NCI-H1694 (cell line): Measurements from ENCODE around the gene SMAD2.
A peak's percentile ranks its signal among the peaks of the same experiment; 100 is the strongest.

Source experiments
- DNase-seq: peaks from one replicate; lab custom pipeline; 2025; lab: John Stamatoyannopoulos, UW

The SMAD2 gene

DNA sequence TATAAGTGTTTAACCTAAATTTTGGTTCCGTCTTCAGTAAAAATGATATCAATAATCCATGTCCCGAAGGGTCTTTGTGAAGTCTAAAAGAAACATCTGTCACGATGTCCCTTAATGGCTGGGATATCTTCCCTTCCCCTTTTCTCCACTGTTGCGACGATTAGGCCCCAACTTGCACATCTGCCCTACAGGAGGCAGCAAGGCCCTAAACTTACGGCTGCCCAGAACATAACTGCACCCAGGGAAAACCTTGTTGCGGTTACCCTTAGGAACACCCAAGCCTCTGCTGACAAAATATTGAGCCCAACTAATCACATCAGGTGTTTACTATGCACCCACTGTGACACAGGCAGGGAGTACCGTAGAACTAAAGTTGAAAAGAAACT is 1.3 kb upstream of the SMAD2 start:
- DNase-seq: peak; percentile 55

DNA sequence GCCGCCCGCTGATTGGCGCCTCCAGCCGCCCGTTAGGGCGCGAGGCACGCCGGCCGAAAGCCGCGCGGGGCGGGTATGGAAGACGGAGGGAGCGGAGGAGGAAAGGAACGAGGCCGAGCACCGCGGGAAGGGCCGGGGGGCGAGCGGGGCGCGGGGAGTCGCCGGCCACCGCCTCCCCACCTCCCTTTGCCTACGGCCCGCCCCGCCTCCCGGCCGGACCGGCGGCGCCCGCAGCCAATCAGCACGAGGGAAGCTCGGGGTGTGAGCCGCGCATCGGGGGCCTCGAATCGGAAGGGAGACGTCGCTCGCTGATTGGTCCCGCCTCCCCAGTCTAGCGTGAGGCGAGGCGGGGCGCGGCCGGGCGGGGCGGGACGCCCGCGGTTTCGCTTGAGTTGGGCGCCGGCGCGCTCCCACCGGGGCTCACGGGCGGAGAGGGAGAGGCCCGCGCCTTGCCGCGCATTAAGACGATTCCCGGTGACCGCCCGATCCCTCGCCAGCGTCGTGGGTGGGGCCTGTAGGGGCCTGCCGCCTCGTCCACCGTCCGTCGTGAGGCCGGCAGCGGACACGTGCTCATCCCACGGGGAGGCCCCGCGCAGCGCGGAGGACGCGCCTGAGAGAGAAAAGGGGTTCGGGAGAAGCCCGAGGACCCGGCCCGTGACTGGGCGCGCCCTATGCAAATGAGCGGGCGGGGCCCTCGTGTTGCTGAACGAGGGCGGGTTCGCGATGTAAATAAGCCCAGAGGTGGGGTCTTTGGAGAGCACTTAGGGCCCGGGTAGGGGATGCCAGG is 665 bp upstream of the SMAD2 start:
- DNase-seq: peak; percentile 85

DNA sequence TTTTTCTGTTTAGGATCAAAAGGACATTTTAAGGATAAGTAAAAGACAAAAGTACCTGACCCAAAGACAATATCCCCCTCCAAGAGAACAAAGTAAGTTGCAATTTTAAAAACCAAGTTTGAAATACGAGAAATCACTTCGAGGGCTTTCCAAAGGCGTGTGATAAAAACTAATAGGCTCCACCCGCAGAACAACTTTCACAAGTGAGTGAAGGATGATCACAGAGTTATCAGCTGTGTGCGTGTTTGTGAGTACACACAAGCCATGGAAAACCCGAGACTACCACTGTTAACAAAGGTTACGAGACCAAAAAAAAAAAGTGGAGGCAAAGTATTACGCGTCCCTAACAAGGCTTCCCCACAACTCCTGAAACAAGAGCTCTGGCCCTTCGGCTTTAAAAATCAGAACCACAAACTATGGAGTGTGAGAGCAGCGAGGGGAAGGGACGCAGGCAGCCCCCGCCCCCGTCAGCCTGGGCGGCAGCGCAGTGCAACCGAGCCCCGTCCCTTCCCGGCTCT is 719 bp downstream of the SMAD2 start:
- DNase-seq: no peak

DNA sequence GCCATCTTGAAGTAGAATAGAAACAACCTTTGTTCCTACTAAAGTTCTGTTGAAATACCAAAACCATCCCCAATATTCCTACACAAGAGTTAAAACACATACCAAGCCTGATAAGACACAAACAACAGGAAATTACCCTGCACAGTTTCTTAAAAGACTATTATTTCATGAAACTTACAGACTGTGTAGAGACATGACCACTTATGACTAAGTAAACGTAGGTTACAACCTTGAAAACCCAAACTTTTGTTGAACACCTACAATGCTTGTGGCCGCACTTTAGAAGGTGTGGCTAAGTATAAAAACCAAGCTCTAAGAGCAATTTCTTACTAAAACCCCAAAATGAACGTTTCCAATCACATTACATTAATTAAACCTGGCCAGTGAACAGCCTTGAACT is 2.0 kb downstream of the SMAD2 start:
- no peak for DNase-seq

DNA sequence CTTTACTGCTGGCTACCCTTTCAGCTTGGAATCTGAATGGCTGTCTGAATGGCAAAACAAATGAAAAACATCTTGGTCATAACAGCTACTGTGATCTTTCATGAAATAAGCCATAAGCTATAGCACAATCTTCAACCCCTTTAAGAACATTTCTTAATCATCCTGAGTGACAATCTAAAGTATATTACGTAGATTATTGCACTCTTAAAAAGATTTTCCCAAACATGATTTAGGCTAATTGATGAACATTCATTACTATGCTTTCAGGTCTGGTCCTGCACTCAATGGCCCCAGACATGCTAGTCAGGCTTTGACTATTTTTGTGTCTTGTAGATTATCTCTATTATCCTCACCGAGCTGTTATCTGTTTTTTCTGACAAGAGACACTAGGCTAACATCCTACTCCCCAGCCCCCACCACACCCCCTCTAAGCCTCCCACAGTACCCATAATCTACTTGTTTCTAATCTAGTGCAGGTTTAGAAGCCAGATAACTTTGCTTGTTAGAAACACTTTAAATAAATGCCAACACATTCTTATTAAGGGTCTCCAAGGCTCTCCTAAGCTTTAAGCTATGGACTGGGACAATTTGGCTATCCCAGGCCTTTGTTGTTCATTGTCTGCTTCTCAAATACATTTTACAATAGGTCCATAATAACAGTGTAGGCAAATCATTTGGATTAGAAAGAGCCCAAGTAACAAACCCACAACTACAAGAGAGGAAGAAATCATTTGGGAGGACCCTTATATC is 4.2 kb downstream of the SMAD2 start:
- DNase-seq: no peak

DNA sequence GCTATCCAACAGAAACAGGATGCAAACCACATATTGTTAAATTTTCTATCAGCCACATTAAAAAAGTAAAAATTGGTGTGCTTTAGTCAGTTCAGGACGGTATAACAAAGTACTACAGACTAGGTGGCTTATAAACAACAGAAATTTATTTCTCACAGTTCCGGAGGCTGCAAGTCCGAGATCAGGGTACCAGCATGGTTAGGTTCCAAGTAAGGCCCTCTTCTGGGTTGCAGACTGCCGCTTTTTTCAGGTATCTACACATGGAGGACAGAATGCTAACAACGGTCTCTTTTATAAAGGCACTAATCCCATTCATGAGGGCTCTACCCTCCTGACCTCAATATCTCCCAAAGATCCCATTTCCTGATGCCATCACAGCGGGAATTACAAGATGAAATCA is 10.5 kb downstream of the SMAD2 start:
- DNase-seq: no peak

DNA sequence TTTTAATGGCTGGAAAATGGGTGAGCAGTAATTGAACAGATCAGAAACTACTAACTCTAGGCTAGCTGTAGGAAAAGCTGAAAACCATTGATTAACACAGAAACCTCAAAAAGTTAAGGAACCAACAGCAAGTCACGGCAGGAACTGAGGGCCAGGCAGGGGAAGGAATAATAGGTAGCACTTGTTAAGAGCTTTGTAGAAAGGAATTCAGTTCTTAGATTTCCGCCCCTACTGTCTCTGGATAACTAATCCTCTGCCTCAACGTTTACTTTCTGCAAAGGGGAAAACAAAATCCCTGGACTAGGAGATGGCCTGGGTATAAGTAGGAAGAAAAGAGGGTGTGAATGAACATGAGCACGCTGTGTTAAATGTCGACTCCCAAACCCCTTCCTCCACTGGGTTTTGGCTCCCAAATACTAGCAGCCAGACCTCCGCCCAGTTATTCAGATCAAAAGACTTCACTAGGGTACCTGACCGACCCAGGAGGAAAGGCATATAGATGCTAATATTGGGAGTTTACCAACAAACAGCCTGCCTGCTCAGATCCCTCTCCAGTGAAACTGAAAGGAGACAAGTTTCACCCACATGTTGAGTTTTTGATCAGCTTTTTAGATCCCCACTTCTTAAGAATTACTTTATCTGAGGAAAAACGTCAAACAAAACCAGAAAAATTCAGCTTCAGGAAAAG is 12.4 kb downstream of the SMAD2 start:
- no peak for DNase-seq

DNA sequence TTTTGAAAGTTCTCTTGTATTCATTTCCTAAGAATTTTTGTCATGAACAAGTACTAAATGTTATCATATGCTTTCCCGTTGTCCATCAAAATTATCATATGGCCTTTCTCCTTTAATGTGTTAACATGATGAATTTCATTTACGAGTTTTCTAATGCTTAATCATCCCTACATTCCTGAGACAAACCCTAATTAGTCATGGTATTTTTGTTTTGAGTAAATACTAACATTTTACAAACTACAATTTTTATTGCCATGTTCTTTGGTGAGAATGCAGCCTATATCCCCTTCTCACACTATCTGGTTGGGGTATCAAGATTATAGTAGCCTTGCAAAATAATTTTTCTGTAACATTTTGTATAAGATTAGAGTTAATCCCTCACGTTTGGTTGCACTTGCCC is 14.5 kb downstream of the SMAD2 start:
- no peak for DNase-seq

DNA sequence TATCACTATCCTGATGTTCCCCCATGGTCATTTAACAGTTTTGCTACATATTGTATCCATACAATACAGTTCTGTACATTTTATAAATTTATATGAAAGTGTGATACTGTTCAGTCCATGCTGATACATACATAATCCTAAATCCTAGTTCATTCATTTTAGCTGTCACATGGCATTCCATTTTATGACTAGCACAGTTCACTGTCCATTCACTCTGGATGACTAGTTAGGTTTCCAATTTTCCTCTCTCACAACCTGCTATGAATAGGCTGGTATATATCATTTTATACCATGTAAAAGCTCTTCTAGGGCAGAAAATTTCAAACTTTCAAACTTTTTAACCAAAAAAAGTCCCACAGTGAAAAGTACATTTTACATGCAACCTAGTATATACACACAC is 15.2 kb downstream of the SMAD2 start:
- no peak for DNase-seq

DNA sequence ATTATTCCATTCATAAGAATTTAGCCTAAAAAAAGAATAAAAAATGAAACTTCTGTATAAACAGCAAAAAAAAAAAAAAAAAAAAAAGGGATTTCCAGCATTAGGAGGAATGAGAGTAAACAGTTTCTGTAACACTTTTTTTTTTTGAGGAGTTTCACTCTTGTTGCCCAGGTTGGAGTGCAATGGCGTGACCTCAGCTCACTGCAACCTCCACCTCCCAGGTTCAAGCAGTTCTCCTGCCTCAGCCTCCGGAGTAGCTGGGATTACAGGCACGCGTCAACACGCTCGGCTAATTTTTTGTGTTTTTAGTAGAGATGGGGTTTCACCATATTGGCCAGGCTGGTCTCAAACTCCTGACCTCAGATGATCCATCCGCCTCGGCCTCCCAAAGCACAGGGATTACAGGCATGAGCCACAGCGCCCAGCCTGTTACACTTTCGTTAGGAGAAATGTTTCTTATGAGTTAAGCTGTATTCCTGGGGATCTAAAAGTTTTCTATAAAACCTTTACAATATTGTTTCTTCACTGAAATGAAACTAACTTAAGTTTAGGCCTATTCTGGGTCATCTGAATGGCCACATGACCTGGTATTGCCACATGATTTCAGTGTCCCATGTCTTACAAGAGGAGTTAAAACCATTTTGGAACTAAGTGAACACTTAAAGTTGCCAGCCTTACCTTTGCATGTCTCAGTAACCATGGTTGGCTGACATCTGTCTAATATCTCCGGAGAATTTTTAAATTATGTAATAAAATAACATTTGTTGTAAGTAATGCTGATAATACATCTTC is 17.5 kb downstream of the SMAD2 start:
- no peak for DNase-seq

DNA sequence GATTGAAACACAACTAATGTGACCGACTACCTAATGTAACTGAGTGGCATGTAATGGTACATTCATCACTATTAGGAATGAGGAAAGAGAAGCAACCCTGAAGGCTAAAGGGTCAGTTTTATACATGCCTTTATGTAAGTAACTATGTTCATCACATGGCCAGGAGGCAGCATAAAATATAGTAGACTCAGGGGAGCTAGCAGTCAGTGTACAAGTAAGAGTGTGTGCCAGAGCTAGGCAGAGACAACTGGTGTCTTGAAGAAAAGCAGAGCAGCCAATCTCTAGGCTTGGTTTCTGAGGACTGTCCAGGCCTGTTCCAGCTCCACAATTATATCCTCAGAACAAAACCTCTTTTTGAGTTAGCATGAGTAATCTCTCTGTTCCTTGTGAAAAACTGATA is 18.1 kb downstream of the SMAD2 start:
- DNase-seq: no peak

DNA sequence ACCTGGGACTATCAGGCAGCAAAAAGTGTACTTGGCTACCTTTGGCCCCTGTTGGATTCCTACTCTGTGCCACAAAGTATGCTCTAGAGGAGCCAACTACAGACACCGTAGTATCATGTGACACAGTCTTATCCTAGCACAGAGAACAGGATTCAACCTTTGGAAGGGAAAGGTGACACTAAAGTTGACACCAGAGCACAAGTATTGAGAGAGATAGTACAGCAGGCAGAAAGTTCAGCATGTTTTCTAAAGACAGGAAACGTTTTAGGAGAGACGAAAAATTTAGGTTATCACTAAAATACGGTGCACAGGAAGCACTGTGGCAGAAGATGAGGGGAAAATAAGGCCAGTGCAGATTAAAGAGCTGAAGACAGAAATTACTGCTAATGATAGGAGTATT is 18.6 kb downstream of the SMAD2 start:
- no peak for DNase-seq

DNA sequence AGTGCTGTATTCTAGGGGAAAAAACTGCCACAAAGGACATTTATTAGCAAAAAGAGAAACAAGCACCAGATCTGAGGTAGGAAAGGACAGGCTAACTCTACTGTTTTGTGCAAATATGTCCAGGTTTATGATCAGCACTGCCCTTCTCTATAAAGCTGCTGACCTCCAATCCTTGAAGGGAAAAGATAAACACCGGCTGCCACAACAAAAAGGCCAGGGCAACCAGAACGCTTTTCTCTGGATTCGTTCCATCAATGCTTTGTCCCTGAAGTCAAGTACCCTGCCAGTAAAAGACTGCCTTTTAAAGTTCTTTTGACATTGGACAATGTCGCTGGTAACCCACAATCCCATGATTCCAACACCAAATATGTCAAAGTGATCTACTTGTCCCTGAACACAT is 21.0 kb downstream of the SMAD2 start:
- DNase-seq: no peak

DNA sequence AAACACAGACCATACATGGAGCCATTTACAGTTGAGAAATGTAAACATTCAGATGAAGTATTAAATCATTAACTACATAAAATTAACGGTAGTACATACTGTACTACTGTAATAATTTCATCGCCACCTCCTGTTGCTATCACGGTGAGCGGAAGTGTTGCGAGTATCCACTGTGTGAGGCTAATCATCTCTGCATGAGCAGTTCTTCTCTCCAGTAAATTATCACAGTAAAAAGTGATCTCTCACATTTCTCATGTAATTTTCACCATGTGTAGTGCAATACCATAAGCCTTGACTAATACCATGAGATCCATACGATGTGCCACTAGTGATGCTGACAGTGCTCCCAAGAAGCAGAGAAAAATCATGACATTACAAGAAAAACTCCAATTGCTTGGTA is 21.9 kb downstream of the SMAD2 start:
- DNase-seq: no peak

DNA sequence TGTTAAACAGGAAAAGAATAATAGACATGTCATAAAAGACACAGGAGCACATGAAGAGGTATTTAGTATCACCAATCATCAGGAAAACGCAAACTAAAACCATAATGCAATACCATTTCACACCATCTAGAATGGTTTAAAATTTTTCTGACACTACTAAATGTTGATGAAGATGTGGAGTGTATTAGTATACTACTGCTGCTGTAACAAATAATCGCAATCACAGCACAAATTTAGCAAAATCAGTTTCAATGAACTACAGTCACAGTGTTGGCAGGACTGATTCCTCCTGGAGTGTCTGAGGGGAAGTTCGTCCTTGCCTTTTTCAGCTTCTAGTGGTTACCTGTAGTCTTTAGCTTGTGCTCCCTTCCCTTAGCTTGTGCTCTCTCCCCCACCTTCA is 24.1 kb downstream of the SMAD2 start:
- DNase-seq: no peak

DNA sequence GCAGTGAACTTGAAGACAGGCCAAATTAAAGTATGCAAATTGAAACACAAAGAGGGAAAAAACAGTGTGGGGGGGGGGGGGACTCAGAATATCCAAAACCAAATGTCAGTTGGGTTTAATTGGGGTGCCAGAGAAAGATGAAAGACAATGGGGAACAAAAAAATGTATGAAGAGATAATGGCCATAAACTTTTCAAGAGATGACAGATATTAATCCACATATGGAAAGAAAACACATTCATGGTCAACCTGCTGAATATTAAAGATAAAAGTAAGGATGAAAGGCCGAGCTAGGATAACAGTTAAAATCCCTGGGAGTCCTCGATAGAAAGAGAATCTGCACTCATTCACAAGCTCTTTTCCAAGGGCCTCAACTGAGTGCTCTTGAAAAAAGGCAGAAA is 26.6 kb downstream of the SMAD2 start:
- DNase-seq: no peak

DNA sequence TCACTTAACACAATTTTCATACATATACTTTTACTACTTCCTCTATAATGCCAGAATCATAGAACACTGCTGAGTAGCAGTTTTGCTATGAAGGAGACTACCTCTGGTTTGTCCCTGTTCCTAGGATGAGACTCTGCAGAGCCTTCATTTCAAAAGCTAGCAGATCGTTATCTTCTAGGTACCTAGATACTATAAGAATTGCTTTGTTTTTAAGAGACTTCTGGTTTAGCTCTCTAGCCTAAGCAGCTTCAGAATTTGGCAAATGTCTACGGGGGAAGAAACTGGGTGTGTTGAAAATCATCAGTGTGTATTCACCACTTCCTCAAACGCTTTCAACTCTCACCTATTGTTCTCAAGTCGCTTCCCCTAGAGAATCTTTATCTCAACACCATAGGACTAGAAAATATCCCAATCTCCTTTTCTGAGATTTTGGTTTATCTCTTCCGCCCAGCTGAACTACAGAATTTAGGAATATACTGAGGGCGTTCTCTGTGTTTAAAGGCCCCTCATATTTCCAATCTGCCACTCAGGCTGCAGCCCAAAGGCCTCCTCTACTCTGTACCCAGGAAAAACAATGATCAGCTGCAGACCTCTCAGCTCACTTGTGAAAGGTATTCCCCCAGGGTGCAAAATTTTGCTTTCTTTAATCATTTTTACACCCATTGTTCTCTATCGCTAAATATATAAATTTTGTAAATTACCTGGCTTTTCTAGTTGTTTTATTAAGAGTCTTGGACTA is 28.7 kb downstream of the SMAD2 start:
- DNase-seq: no peak

DNA sequence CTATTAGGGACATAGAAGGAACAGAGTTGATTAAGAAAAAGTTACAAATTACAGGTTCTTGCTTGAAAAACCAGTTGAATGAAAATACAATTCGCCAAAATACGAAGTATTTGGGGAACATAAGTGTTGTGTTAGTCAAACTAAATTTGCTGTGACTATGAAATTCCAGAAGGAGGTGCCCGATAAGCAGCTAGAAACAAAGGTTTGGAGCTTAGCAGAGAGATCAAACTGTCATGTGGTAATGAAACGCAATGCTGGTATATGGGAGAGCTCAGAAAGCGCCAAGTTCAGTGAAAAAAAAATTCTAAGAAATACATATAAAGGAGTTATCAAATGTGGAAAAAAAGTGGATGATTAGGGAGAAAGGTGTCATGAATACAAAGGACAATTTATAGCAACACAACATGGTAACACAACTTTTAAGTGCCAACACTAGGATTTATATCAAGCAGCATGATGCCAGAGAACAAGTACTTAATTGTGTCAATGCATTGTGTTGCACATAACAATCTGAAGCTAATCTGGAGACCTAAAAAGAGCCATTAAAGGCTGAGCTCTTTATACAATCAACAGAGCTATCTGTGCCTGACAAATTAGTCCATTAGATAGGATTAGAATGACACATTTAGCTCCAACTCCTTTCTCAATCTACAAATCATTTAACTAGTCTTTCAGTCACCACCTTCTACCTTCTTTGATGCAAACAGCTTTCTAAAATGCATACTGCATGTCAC is 31.2 kb downstream of the SMAD2 start:
- no peak for DNase-seq

DNA sequence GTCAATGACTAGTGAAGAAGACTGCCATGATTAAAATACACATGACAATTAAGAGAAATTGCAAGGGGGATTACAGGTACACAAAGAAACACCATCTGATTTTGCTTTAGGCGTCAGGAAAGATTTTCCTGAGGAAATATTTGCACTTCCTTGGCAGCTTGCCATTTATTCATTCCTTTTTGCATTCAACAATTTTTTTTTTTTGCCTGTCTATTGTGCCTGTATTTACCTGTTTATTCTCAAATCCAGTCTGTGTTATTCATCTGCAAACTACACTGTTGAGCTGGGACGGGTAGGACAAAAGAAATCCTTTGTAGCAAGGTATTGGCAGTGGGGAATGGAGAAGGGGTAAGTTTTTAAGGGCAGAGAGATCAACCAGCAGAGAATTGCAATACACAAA is 31.8 kb downstream of the SMAD2 start:
- DNase-seq: no peak

DNA sequence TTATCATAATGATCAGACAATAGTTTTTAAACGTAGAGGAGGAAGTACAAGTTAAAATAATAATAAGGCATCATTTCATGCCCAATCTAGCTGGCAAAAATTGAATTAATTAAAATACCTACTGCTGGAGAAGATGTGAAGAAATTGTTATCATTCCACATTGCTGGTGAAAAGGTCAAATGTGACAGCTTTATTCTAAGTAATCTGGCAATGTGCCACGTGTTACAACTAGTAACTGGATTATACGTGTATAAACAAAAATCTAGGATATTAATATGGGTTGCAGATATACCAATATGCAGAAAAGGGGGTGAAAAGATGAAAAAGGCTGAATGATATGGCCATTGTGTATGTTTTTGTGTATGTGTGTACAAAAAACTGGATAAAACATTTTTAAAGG is 32.4 kb downstream of the SMAD2 start:
- no peak for DNase-seq
